ENCODE measurements around the gene PDK1.
"Not testable (repeated sequence)": the region's sequence is repeated elsewhere in the genome, so short reads cannot be mapped to it uniquely, and the experiment has no call there.

The PDK1 gene

GRCh38 chr2:172552547-172553291 is 3.2 kb upstream of the PDK1 start:
- DNase-seq (ENCODE audit: low spot score), result no peak

- no peak for DNase-seq (ENCODE audit: low spot score)
Measured at GRCh38 chr2:172554352-172555271, 1.3 kb upstream of the PDK1 start.

GRCh38 chr2:172555272-172555521 is 693 bp upstream of the PDK1 start:
- no peak for DNase-seq (ENCODE audit: low spot score)

GRCh38 chr2:172556284-172557033 is 569 bp downstream of the PDK1 start:
- peak; percentile 25 for DNase-seq (ENCODE audit: low spot score)

GRCh38 chr2:172558372-172558771 is 2.5 kb downstream of the PDK1 start:
- DNase-seq (ENCODE audit: low spot score), result no peak

GRCh38 chr2:172560721-172561120 is 4.8 kb downstream of the PDK1 start:
- DNase-seq (ENCODE audit: low spot score), result no peak

- no peak for DNase-seq (ENCODE audit: low spot score)
Measured at GRCh38 chr2:172561270-172561669, 5.4 kb downstream of the PDK1 start.

GRCh38 chr2:172562298-172562697 is 6.4 kb downstream of the PDK1 start:
- no peak for DNase-seq (ENCODE audit: low spot score)

- DNase-seq (ENCODE audit: low spot score), result no peak
Measured at GRCh38 chr2:172564376-172564775, 8.5 kb downstream of the PDK1 start.

- no peak for DNase-seq (ENCODE audit: low spot score)
Measured at GRCh38 chr2:172571245-172571644, 15.4 kb downstream of the PDK1 start.

- DNase-seq (ENCODE audit: low spot score), result no peak
Measured at GRCh38 chr2:172572981-172573380, 17.1 kb downstream of the PDK1 start.

GRCh38 chr2:172574965-172575364 is 19.1 kb downstream of the PDK1 start:
- no peak for DNase-seq (ENCODE audit: low spot score)

GRCh38 chr2:172578054-172578453 is 22.2 kb downstream of the PDK1 start:
- DNase-seq (ENCODE audit: low spot score), result no peak

- no peak for DNase-seq (ENCODE audit: low spot score)
Measured at GRCh38 chr2:172578860-172579512, 23.1 kb downstream of the PDK1 start.

GRCh38 chr2:172580544-172580943 is 24.7 kb downstream of the PDK1 start:
- DNase-seq (ENCODE audit: low spot score), result no peak

- no peak for DNase-seq (ENCODE audit: low spot score)
Measured at GRCh38 chr2:172582656-172583055, 26.8 kb downstream of the PDK1 start.

- no peak for DNase-seq (ENCODE audit: low spot score)
Measured at GRCh38 chr2:172586245-172586891, 30.5 kb downstream of the PDK1 start.

GRCh38 chr2:172587231-172587630 is 31.3 kb downstream of the PDK1 start:
- DNase-seq (ENCODE audit: low spot score), result not testable (repeated sequence)

GRCh38 chr2:172588931-172589330 is 33.0 kb downstream of the PDK1 start:
- no peak for DNase-seq (ENCODE audit: low spot score)

- not testable (repeated sequence) for DNase-seq (ENCODE audit: low spot score)
Measured at GRCh38 chr2:172591386-172591785, 35.5 kb downstream of the PDK1 start.

- DNase-seq (ENCODE audit: low spot score), result not testable (repeated sequence)
Measured at GRCh38 chr2:172592190-172592589, 36.3 kb downstream of the PDK1 start.

- DNase-seq (ENCODE audit: low spot score), result no peak
Measured at GRCh38 chr2:172596776-172597175, 40.9 kb downstream of the PDK1 start.
